GM18520 (cell line): ENCODE results near the gene NTN4.
"Not testable (repeated sequence)": the region's sequence is repeated elsewhere in the genome, so short reads cannot be mapped to it uniquely, and the experiment has no call there.

ENCODE experiments used
- ATAC-seq: cut with Tn5 transposase; IDR thresholded peaks from one replicate; pipeline ENCODE4 v1.9.1; 2021; ENCODE audit not compliant: unreplicated experiment

Gene NTN4

DNA sequence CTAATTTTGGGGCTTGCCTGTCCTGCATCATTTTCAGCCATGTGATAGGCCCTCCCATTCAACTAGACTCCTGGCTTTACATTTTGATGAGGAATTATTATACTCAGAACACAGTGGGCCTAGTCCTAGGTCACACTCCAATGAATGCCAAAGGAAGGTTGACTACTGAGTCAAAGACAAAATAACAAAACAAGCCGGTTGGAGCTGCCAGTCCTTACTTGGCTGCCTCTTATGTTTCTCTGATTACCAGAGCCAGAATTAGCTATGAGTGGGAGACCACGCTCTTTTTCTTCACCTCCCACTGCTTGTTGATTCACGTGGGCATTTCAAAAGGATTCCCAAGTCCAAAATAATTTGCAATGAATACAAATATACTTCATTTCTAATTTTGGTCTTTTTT lies 161.2 kb downstream of the NTN4 start:
- ATAC-seq = no peak

DNA sequence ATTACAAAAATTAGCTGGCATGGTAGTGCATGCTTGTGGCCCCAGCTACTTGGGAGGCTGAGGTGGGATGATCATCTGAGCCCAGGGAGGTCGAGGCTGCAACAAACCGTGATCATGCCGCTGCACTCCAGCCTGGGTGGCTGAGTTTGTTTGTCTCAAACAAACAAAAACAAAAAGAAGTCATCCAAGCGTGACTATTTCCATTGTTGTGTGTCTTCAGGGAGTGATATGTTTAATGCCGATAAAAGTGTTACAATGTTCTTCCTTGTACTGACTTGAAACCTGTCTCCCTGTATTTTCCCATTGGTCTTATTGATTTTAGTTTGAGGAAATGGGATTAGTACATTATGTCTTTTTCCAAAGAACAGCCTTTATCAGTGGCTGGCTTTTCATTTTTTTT lies 163.7 kb downstream of the NTN4 start:
- no peak for ATAC-seq

GRCh38 chr12:95625012-95625411 lies 165.6 kb downstream of the NTN4 start:
- ATAC-seq = no peak

DNA sequence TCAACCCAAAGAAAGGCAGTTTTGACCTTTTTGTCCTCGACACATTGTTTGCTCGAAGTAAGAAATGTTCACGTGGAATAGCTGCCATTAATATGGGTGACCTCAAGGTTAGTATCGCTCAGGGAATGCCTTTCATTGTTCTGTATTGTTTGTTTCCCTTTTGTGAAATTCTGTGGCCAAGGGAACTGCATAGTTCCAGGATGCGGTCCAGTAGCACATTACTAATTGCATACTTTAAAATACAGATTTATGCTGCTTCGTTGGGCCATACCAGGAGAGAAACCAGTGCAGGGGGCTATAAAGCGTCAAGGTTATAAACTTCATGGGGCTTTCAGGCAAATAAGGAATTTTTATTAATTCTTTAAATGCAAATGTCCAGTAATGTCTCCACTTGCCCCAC lies 166.0 kb downstream of the NTN4 start:
- no peak for ATAC-seq

GRCh38 chr12:95623554-95624170 lies 166.9 kb downstream of the NTN4 start:
- no peak for ATAC-seq

DNA sequence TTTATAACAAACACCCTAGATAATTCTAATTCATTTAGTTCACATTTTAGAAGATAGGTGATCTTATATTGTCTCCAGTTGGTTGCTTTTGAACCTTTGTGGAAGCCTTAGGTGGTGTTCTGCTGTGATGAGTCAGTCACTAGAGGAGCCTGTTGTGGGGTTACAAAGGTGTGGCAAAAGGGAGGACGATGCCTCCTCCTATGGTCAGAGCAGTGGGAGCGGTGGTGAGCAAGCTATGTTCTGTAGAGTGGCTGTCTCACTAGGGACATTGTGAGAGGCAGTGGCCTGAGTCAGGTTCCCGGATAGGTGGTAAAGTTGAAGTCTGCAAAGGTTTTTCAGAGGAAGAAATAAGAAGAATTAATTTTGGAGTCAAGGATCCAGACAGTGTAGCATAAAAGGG lies 167.7 kb downstream of the NTN4 start:
- ATAC-seq = no peak

GRCh38 chr12:95621725-95622124 lies 168.8 kb downstream of the NTN4 start:
- ATAC-seq = no peak

DNA sequence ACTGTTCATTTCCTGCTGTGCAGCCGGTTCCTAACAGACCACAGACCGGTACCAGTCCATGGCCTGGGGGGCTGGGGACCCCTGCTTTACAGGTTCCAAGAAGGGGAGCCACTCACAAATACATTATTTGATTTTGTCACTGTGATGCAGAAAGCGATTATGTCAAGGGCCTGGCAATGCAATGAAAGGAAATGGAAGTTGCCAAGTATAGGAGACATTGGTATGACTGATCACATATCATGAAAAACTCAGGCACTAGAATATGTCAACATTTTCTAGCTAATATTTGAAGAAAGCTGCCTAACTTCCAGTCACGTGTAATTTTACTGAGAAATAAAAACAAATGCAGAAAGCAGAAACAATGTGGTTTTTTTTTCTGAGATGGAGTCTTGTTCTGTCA lies 170.4 kb downstream of the NTN4 start:
- no peak for ATAC-seq

DNA sequence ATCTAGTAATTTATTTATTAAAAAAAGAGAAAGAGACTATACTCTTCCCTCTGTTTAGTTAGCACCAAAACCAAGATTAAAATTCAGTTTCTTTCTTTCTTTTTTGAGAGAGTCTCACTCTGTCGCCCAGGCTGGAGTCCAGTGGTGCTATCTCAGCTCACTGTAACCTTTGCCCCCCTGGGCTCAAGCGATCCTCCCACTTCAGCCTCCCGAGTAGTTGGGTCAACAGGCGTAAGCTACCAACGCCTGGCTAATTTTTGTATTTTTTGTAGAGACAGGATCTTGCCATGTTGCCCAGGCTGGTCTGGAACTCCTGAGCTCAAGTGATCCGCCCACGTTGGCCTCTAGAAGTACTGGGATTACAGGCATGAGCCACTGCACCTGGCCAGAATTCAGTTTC lies 174.1 kb downstream of the NTN4 start:
- ATAC-seq = not testable (repeated sequence)

DNA sequence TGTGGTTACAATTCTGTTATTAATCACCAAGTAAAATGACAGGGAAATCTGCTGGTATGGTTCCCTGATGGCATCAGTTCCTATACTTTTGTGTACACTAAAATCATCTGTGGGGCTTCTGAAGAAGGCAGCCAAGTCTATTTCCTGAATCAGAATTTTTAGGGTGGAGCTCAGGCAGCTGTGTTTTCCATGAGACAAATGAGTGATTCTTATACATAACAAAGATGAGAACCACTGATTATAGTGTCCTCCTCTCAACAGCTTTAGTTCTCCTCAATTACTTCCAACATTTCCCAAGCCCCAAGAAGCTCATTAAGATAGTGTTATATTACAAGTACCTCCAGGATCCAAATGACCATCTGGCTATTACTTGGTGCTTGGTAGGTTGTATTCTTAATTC lies 174.8 kb downstream of the NTN4 start:
- no peak for ATAC-seq

DNA sequence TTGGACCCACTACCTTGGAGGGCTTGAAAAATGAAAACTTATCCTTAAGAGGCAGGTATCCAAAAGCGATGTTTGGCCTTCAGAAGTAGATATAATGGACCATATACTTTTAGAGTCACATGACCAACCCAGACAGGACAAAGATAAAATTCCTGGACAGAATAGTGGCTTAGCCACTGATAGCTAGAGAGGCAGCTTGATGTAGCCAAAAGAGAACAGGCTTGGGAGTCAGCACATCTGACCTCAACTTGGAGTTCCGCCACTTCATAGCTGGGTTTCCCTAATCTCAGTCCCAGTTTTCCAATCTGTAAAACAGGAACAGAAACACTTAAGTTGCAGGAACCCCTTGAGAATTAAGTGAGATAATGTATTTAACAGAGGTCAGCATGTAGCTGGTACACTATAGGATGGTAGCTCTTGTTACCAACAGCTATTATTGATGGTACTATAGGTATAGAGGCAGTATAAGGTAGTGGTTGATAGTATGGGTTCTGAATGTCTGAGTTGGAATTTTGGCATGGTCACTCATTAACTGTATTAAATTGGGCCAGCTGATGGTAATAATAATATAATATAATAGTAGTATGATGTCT lies 176.1 kb downstream of the NTN4 start:
- ATAC-seq = no peak

DNA sequence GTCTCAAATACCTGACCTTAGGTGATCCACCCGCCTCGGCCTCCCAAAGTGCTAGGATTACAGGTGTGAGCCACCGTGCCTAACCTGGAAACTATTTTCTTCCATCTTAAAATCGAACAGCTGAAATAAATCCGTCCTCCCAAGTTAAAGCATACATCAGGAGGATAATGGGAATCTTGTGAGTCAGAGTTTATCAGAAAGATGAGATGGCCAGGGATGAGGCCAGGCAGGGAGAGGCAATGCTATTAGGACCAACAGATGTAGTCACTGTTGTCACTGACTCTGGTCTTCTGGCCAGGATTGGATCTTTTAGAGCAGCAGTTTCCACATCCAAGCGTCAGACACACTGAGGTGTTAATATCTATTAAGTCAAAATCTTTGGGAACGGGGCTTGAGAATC lies 177.5 kb downstream of the NTN4 start:
- no peak for ATAC-seq

- no peak for ATAC-seq
These were observed 178.8 kb downstream of the NTN4 start for GRCh38 chr12:95611676-95612309.

GRCh38 chr12:95608252-95609033 lies 182.1 kb downstream of the NTN4 start:
- ATAC-seq = no peak
